ENCODE measurements around the gene CCDC85A.
A peak's percentile ranks its signal among the peaks of the same experiment; 100 is the strongest.

The CCDC85A gene

GRCh38 chr2:56227811-56228210 is 44.0 kb downstream of the CCDC85A start:
- TF ChIP-seq CTCF (conservative IDR thresholded peaks at IDR 0.05) = no peak
- no peak overlapping the region for H3K27ac ChIP-seq

GRCh38 chr2:56229397-56230060 is 45.7 kb downstream of the CCDC85A start:
- H3K27ac ChIP-seq = peak overlapping the region; percentile 63
- TF ChIP-seq CTCF (conservative IDR thresholded peaks at IDR 0.05) = no peak

DNA sequence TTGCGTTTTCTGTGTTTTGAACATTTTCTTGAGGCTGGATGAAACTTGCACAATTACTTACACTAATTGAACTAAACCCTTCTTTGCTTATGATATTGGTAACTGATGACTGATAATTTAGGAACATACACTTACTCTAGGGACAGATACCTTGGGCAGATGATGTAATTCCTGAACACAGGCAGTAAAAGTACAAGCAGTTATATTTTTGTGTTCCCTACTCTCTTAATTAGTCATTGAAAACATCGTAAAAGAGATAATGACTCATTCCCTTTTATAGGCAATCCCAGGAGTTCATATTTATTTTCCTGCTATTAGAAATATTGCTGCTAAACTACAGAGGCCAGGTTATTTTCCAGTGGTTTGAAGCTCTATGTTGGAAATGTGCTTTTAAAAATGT is 46.4 kb downstream of the CCDC85A start:
- peak overlapping the region; percentile 63 for H3K27ac ChIP-seq
- no peak for TF ChIP-seq CTCF (conservative IDR thresholded peaks at IDR 0.05)

GRCh38 chr2:56231361-56231760 is 47.6 kb downstream of the CCDC85A start:
- peak overlapping the region; percentile 63; the same call in 1 of the 2 replicates for H3K27ac ChIP-seq
- no peak for TF ChIP-seq CTCF (conservative IDR thresholded peaks at IDR 0.05)

DNA sequence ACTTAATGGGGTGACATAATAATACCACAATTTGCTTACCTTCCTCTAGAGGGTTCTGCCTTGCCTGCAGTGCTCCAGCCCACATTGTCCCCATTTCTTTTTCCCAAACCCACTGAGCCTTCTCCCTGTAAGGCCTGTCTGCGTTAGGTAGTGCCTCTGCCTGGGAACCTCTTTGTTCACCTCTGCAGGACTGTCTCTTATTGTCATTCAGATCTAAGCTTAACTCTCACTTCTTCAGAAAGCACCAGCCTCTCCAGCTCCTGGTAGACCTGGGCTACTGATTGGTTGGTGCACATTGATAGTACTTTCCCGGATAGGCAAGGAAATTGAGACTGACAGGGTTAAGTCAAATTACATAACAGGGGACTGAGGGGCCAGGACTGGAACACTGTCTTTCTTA is 49.1 kb downstream of the CCDC85A start:
- no peak overlapping the region for H3K27ac ChIP-seq
- no peak for TF ChIP-seq CTCF (conservative IDR thresholded peaks at IDR 0.05)

DNA sequence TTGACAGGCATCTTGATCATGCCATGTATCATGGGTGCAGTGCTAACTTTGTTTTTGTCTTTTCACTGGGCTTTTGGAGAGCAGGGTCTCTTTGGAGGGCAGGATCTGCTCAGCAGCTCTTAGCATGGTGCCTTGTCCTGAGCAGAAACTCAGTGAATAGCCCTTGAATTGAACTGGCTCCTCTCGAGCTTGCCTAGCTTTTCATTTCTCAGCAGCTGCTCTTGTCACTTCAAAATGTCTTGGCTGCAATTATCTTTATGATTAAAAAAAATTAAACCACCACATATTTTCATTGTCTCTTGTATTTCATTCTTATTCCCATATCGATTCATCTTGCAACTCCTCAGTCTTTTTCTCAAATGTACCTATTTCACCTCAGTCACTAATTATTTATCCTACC is 50.5 kb downstream of the CCDC85A start:
- TF ChIP-seq CTCF (conservative IDR thresholded peaks at IDR 0.05) = no peak
- no peak overlapping the region for H3K27ac ChIP-seq

DNA sequence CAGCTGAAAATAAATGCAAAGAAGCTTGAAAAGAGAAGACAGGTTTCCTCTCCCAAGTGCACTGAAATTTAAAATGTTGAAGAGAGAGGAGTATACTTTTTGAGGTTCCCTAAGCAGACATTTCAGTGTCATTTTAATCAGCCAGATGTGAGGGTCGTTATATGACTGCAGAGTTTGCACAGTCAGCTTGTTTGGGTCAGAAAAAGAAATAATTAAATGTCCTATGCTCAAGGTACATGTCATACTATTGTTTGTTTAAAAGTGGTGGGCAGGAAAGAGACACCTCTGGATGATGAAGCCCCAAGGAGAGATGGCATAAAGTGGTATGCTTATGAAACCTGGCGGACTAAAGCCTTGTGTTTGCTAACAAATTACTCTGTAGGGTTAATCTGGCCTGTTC is 55.2 kb downstream of the CCDC85A start:
- no peak for TF ChIP-seq CTCF (conservative IDR thresholded peaks at IDR 0.05)
- peak overlapping the region; percentile 43 for H3K27ac ChIP-seq

Measured in VCaP (cell line).